ENCODE data around the gene LSM4.

Gene LSM4

GRCh38 chr19:18264137-18264854 lies 58.6 kb downstream of the LSM4 start:
- TF ChIP-seq, protein P1, sequence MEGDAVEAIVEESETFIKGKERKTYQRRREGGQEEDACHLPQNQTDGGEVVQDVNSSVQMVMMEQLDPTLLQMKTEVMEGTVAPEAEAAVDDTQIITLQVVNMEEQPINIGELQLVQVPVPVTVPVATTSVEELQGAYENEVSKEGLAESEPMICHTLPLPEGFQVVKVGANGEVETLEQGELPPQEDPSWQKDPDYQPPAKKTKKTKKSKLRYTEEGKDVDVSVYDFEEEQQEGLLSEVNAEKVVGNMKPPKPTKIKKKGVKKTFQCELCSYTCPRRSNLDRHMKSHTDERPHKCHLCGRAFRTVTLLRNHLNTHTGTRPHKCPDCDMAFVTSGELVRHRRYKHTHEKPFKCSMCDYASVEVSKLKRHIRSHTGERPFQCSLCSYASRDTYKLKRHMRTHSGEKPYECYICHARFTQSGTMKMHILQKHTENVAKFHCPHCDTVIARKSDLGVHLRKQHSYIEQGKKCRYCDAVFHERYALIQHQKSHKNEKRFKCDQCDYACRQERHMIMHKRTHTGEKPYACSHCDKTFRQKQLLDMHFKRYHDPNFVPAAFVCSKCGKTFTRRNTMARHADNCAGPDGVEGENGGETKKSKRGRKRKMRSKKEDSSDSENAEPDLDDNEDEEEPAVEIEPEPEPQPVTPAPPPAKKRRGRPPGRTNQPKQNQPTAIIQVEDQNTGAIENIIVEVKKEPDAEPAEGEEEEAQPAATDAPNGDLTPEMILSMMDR (IDR thresholded peaks at IDR 0.05; ENCODE audit: extremely low read depth, insufficient read depth, missing control alignments) = no peak
- no peak for DNase-seq (ENCODE audit: low spot score)
- in situ Hi-C loops (cut with MboI; ENCODE audit: low pct_unique_long_range_greater_than_20kb, low sequenced_read_pairs, unreplicated experiment) = no loop called here

GRCh38 chr19:18263324-18264136 lies 59.3 kb downstream of the LSM4 start:
- TF ChIP-seq, protein P1 (IDR thresholded peaks at IDR 0.05; ENCODE audit: extremely low read depth, insufficient read depth, missing control alignments) = no peak
- in situ Hi-C loops (cut with MboI; ENCODE audit: low pct_unique_long_range_greater_than_20kb, low sequenced_read_pairs, unreplicated experiment) = no loop called here
- no peak for DNase-seq (ENCODE audit: low spot score)

DNA sequence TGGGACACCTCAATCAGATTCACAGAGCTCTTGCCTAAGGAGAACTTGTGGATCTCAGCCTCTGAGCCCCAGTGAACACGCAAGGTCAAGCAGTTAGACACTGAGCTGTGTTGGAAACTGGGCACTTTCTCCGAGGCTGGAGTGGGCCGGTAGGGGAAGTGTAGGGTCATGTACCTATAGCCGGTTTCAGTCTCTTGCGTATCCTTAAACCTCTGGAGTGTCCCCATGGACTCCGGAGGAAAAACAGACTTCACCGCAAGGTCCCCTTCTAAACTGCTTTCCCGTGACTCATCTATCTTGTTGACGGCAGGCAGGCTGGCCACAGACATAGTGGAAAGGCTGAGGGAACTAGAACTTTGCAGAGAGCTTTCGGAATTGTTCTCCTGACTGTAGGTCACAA lies 60.0 kb downstream of the LSM4 start:
- TF ChIP-seq, protein P1 (IDR thresholded peaks at IDR 0.05; ENCODE audit: extremely low read depth, insufficient read depth, missing control alignments) = no peak
- in situ Hi-C loops (cut with MboI; ENCODE audit: low pct_unique_long_range_greater_than_20kb, low sequenced_read_pairs, unreplicated experiment) = no loop called here

DNA sequence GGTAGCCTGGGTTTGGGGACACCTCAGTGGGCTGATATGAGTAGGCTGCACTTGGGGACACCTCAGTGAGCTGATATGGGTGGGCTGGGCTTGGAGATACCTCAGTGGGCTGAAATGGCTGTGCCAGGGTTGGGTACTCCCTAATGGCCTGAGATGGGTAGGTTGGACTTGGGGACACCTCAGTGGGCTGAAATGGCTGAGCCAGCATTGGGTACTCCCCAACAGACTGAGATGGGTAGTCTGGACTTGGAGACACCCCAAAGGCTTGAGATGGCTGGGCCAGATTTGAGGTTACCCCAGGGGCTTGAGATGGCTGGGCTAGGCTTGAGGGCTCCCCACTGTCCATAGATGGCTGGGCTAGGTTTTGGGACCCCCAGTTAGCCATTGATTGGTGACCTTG lies 60.7 kb downstream of the LSM4 start:
- TF ChIP-seq, protein P1 (IDR thresholded peaks at IDR 0.05; ENCODE audit: extremely low read depth, insufficient read depth, missing control alignments) = no peak
- in situ Hi-C loops (cut with MboI; ENCODE audit: low pct_unique_long_range_greater_than_20kb, low sequenced_read_pairs, unreplicated experiment) = no loop called here
- no peak for DNase-seq (ENCODE audit: low spot score)

More for the DNA sequence above, 60.0 kb downstream of the LSM4 start:
- DNase-seq (ENCODE audit: low spot score) = no peak

- in situ Hi-C loops (cut with MboI; ENCODE audit: low pct_unique_long_range_greater_than_20kb, low sequenced_read_pairs, unreplicated experiment) = no loop called here
- DNase-seq (ENCODE audit: low spot score) = no peak
- TF ChIP-seq, protein P1 (IDR thresholded peaks at IDR 0.05; ENCODE audit: extremely low read depth, insufficient read depth, missing control alignments) = no peak
Measured at GRCh38 chr19:18261474-18261873, 61.4 kb downstream of the LSM4 start.

DNA sequence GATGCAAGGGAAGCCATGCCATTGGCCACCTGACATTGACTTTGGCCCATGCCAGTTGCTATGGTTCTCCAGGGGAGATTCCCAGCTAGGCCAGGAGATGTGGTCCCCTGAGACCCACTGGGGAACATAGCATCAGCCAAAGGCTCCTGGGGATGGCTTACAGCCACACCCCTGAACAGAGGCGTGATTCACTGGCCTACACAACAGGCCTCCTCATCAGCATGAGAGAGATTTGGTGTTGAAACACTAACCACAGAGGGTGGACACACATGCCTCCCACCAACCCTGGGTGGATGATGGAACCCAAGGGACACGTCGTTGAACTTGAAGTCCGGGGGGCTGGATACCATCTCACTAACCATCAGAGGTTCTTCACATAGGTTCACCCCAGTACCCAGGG lies 63.0 kb downstream of the LSM4 start:
- DNase-seq (ENCODE audit: low spot score) = no peak
- TF ChIP-seq, protein P1 (IDR thresholded peaks at IDR 0.05; ENCODE audit: extremely low read depth, insufficient read depth, missing control alignments) = no peak
- in situ Hi-C loops (cut with MboI; ENCODE audit: low pct_unique_long_range_greater_than_20kb, low sequenced_read_pairs, unreplicated experiment) = loop anchor here (10.0 kb wide), 1 partner anchor 55 kb away; the partner anchor contains the start of gene RAB3A

All from GM13977 (cell line).